Dedifferentiated amniotic fluid mesenchymal stem cell (primary cell): ENCODE data around the gene DPH3.

Experiments used
- DNase-seq: peaks from one replicate; pipeline ENCODE4 v3.0.0-alpha.2; 2016; ENCODE audit errors: extremely low spot score

Gene DPH3

GRCh38 chr3:16255326-16255725, 9.4 kb downstream of the DPH3 start:
- no peak for DNase-seq

DNA sequence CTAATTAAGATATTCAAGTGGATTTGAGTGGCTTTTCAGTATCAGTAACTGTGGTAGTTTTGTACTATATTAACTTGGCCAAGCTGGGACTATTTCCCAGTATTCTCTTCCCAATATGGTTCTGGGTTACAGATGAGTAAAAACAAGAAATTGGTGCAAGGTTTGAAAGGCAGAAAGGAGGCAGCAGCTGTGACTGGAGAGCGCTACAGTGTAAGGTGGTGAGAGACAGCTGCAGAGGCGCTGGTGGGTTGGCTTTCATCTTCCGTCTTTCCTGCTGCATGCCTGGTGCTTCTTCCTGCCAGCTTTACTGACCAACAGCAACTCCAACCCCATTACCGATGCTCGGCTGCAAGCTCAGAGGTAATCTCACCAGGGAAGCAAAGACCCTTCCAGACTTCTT, 9.8 kb downstream of the DPH3 start:
- no peak for DNase-seq

DNA sequence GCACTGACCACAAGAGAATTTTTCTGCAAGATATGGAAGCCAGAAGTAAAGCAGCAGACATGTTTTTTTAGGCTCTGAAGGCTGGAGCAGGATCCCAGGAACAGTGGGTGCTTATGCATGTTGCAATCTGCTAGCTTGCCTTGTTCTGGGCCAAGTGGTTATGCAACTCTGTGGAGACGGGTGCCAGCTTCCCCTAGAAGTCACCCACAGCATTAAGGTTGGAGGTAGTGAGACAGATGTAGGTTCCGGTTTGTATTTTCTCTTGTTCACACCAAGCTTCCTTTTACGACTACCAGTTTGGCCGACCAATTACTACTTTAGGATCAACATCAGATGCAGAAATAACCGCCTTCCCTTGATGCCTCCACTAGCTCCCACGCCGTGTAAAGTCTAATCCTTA, 11.1 kb downstream of the DPH3 start:
- DNase-seq = no peak

GRCh38 chr3:16252988-16253387, 11.8 kb downstream of the DPH3 start:
- no peak for DNase-seq

GRCh38 chr3:16252243-16252978, 12.3 kb downstream of the DPH3 start:
- DNase-seq = no peak

GRCh38 chr3:16251316-16252085, 13.2 kb downstream of the DPH3 start:
- no peak for DNase-seq

- no peak for DNase-seq
These were observed 14.9 kb downstream of the DPH3 start for GRCh38 chr3:16249886-16250285.

GRCh38 chr3:16249336-16249735, 15.4 kb downstream of the DPH3 start:
- DNase-seq = no peak

DNA sequence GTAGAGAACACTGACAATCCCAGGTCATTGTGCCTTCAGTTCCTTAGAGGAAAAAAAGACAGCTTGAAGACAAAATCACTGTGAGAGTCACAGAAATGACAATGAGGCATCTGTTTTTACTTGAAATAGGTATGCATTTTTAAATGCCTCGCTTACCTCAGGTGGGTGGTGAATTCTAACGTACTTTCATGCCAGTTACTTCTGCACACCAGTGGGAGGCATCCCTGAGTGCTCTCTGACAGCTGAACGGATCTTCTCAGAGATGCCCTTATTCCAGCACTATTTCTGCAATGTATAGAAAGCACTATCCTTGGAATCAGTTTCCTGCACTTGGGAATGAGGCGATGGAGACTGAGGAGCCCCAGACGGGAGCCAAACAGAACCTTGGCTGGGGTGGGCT, 16.2 kb downstream of the DPH3 start:
- no peak for DNase-seq

DNA sequence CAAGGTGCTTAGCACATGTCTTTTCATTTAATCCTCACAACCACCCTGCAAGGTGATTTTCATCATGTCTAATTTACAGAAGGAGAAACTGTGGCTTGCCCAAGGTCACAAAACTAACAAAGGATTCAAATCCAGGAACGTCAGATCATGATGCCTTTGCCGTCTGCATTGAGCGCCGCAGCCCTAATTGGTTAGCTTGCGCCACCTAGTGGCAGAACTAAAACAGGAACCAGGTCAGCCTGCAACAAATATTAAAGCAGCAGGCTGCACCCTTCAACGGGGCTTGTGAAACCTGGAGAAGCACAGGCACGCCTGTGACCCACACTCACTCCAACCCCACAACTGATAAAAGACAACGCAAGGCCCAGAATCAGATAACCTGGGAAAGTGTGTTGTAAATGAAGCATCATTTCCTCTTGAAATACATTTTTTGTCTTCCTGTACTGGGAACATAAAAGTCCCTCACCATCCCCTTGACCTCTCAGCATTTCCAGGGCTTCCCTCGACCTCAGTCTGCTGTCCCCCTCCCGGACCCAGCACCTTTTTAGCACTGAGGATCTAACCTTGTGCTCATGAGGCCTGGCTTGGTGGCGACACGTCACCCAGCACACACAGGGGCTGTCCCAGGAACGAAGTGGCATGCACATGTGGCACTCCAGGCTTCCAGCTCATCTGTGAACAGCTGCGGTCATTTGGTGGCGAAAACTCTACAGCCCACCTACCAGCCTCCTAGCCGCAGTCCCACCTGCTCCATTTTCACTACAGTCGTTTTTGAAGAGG, 17.3 kb downstream of the DPH3 start:
- peak; percentile 85 for DNase-seq

DNA sequence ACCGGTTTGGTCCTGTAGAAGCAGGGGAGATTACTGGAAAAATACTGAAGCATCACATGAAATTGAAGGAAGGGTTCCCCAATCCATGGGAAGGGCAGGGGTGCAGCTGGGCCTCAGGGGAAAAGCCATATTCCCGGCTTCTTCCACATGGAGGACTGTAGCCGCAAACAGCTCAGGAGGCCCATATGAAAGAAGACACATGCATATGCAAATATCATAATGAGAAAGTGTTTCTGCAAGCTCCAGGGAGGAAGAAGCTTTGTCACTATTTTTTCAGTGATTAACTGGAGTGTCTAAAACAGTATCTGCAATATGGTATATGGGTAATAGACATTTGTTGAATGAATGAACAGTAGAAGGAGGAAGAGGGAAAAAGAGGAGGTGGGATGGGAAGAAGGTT, 19.1 kb downstream of the DPH3 start:
- DNase-seq = no peak

GRCh38 chr3:16243706-16244490, 20.8 kb downstream of the DPH3 start:
- no peak for DNase-seq

- DNase-seq = no peak
These were observed 22.6 kb downstream of the DPH3 start for GRCh38 chr3:16242177-16242576.

DNA sequence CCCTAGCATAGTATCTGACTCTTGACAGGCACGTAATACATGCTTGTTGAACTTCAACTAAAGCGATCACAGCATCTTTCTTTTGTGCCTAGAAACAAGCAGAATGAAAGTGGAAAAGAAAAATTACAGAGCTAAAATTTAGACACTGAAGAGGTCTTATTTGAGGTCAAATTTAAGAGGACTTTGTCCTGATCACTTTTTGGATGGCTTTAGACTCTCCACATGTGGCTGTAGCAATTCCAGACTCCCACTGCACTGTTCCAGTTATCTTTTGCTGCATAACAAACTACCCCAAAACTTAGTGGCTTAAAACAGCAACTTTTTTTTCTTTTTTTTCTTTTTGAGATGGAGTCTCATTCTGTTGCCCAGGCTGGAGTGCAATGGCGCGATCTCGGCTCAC, 23.5 kb downstream of the DPH3 start:
- DNase-seq = no peak

DNA sequence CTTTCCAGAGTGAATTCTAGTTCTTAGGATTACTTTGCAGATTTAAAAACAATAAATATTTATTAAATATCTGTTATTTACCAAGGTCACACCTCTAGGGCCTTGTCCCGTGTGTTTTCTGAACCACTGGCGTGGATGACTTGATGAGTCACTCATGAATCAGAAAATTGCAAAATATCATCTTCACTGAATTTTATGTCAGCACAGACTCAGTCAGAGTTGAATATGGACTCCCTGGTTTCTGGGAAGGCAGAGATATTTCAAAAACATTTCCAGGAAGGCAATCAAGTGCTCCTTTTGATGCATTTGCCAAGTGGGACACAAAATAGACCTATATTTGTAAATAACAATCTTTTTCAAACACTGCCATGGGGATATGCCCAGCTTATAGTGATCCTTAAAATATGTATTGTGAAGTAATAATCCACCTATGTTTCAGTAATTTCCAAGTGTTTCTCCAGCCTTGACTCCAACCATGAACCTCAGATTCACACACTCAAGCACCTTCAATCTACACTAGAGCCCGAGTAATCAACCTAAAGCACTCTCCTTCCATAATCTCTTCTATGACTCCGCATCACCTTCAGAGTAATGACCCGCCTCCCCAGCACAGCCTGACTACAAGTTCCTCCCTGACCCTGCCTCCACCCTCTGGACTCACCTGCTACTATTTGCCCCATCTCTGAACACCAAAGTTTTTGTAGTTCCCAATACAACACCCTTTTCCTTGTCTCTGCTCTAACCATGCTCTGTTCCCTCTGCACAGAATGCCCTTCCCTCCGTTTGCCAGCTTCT, 24.3 kb downstream of the DPH3 start:
- peak; percentile 54 for DNase-seq

DNA sequence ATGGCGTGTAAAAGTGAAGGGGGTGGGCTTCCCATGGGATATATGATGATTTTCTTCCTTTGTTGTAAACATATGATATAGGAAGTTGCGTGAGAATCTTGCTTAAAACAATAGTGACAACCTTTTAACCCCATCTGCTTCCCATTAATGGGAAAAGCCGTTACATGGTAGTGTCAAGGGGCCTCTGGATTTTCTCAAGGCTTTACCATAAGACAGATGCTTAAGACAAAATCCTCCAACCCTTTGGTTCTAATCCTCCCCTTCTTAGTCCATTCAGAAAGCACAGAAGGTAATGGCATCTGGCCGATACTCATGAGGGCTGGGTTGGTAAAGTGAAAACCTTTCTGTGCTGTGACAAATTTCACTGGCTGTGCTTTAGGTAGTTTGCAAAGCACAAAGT, 25.0 kb downstream of the DPH3 start:
- no peak for DNase-seq

DNA sequence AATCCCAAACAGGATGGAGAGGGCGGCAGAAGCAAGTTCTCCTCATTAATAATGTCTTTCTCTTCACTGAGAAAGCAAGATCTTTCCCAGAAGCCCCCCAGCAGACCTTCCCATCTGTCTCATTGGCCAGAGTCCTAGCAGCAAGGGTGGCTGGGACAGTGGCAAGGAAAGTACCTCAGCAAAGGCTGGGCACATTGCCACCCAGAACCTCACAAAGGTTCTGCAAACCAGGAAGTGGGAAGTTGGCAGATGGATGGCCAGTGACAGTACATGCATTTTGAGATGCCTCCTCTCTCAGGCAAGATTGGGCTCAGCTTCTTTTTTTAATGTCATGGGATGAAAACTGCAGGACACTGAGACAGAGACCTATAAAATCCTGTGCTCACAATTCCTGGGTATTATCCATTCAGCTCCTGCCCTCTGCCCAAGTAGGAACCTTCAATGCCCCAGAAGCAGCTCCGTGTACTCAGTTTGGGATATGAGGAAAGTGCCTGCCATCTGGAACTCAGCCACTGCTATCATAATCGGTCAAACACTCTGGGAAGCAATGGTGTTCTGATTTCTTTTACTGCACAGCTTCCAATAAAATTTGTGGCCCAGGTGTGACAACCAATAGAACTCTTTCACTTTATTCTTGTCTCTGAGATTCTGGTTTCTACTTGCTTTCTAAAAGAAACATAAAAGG, 25.5 kb downstream of the DPH3 start:
- no peak for DNase-seq

DNA sequence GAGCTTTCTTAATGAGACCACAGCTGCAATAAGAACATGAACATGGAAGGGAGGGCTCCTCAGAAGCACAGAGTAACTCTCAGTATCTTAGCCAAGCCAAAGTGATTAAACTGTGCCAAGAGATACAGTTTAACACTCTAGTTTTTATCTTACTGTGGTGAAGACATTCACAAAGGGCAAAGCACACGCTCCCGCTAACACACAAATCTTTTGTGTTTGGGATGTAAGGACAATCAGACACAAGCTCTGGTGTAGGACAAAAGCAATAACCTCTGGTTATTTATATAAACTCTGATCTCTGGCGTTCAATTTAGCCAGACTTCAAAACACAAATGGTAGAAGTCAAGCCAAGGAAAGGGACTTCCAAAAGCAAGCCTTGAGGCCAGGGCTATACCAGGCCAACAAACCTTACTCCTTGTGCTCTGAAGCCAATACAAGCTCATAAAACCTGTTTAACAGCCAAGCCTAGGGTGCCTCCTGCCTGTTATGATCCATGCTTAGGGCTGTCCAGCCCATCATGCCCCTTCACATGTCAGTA, 27.8 kb downstream of the DPH3 start:
- DNase-seq = no peak

DNA sequence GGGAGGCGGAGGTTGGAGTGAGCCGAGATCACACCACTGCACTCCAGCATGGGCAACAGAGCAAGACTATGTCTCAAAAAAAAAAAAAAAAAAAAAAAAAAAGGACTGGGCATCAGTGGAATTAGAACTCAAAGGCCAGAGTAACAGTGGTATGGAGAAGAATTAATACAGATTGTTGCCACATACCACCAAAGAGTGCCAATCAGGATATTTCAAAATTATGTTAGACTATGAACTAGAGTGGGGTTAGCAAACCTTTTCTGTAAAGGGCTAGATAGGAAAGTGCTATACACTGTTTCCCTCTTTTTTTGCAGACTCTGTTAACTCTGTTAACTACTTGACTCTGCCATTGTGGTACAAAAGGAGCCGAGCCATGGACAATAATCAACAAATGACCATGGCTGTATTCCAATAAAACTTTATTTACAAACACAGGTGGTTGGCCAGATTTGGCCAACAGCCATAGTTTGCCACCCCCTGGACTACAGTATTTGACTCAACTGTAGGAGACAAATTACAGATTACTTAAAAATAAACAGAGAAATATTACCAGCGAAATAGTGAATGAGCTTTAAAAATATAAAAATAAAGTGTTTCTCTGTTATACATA, 28.6 kb downstream of the DPH3 start:
- DNase-seq = no peak

DNA sequence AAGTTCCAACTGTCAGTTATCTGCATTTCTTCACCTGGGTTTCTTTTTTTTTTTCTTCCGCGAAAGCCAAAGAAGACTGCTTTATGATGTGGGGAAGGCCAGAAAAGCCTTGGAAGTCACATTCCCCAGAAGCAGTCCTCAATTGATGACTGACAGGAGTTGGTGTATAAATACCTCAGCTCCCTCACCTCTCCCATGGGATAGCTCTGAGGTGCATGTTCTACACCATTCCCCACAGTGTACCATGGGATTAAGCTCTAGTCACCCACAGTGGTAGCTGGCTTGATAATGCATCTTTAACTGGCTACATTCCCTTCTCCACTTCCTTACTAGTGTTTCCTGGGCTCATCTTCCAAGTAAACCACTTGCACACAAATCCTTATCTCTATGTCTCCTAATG, 30.5 kb downstream of the DPH3 start:
- DNase-seq = no peak
